HG02981 (cell line): ENCODE data around the gene TTC28.

Source experiments
- ATAC-seq: cut with Tn5 transposase; IDR thresholded peaks from one replicate; pipeline ENCODE4 v1.9.1; 2021; ENCODE audit warnings: mild to moderate bottlenecking, moderate library complexity; ENCODE audit not compliant: unreplicated experiment

The TTC28 gene

GRCh38 chr22:28412109-28412508, 267.5 kb downstream of the TTC28 start:
- no peak for ATAC-seq

GRCh38 chr22:28411125-28411524, 268.5 kb downstream of the TTC28 start:
- ATAC-seq, result no peak

DNA sequence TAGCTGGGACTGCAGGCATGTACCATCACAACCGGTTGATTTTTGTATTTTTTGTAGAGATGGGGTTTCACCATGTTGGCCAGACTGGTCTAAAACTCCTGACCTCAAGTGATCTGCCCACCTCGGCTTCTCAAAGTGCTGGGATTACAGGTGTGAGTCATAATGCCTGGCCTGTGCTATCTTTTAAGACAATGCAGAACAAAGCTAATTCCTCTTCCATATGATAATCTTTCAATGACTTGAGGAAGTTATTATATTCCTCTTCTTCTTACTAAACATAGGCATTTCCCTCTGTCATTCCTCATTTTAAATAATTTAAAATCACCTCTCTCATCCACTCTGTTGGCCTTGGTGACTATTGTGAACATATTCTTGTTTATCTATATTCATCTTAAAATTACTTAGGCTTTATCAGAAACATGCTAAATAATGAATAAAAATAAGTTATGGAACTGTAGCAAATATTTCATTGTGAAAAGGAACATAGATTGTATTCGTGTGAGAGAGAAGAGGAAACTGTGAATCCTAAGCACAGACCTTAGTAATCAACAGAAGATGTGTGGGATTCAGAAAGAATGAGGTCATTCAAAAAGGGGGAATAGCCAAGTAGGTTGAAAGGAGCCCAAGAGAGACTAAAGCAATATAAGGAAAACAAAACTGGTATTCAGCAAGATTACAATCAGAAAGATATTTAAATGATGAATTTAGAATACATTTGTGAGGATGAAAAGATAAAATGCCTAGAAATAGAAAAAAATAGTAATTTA, 269.4 kb downstream of the TTC28 start:
- no peak for ATAC-seq

GRCh38 chr22:28408709-28409108, 270.9 kb downstream of the TTC28 start:
- no peak for ATAC-seq

- no peak for ATAC-seq
Measured at GRCh38 chr22:28407645-28408044, 272.0 kb downstream of the TTC28 start.

- no peak for ATAC-seq
Measured at GRCh38 chr22:28406246-28406645, 273.4 kb downstream of the TTC28 start.

GRCh38 chr22:28405588-28405987, 274.1 kb downstream of the TTC28 start:
- no peak for ATAC-seq

GRCh38 chr22:28402539-28402938, 277.1 kb downstream of the TTC28 start:
- ATAC-seq, result no peak

DNA sequence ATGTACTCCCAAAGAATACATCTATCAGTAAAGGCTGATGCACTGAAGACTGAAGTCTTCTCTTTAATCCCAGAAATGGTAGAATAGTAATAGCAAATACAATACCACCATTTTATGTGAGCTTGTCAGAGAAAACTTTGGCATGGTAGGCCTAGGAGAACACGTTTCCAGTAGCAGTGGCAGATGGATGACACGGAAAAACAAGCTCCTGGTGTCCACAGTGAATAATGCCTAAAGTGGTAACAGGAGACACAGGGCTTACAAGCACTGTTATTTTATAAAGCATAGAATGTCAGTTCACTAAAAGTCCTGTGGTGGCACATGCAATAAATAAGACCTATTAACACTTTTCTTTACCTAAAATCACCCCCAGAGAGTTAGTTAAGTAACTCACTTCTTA, 277.6 kb downstream of the TTC28 start:
- no peak for ATAC-seq

GRCh38 chr22:28398981-28399380, 280.7 kb downstream of the TTC28 start:
- ATAC-seq, result no peak

DNA sequence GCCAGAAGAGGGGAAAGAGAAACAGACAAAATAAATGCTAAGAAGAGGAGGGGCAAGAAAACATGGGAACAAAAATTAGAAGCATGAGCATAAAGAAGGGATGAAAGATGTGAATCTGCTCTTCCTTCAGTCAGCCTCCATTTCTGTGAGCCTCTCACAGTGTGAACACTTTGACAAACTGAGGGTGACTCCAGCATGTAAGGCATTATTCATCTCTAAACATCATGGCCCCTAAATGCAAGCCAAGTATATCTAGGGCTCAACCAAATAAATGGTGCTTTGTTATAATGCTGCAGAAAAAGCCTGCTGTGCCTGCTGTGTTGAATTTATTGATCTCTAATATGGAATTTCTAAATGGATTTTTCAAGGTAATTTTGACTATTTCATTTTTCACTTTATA, 281.3 kb downstream of the TTC28 start:
- ATAC-seq, result no peak

- ATAC-seq, result no peak
Measured at GRCh38 chr22:28397306-28397705, 282.3 kb downstream of the TTC28 start.

DNA sequence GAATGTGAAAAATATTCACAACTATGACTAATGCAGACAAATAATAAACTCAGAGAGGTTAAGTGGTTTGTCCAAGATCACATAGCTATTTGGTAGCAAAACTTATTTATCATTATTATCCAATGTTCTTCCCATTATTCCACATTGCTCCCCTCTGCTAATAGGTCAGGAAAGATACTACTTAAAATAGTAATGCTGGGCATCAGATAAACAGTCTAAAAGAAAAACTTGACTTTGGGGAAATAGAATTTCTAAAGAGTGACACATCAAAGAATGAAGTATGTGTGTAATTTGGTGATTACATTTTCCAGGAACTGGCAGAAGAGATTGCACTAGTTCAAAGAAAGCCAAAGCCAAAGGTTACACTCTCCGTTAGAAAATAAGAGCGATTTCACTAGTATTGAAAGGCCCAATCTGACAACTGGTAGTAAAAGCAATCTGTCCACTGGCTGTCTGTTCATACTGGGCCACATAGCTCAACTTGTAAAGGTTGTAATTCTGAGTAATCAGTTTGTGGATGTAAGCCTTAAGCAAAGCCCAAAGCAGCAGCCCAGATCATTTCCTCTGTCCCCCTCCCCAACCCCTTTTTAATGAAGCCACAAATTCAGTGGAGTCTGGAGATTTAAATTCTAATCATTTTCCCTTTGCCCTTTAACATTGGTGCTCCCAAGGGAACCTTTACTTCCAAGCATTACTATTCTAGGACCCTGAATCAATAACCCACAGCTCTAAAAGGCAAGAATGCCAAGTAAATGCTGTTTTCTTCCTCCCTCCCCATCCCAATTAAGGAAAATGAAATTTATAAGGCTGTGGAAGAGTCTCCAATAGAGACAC, 283.5 kb downstream of the TTC28 start:
- no peak for ATAC-seq

DNA sequence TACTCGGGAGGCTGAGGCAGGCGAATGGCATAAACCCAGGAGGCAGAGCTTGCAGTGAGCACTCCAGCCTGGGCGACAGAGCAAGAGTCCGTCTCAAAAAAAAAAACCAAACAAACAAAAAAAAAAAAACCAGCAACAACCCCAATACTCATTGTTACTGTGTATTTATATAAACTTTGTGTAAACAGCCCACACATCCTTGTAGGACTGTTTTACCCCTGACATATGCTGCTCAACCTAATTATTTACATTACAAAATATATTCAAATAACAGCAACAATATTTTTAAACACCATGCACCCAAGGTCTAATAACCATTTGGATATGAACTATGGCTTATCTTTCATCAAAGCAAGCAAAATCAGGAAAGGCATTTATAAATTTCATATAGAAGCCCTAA, 284.1 kb downstream of the TTC28 start:
- ATAC-seq, result no peak

DNA sequence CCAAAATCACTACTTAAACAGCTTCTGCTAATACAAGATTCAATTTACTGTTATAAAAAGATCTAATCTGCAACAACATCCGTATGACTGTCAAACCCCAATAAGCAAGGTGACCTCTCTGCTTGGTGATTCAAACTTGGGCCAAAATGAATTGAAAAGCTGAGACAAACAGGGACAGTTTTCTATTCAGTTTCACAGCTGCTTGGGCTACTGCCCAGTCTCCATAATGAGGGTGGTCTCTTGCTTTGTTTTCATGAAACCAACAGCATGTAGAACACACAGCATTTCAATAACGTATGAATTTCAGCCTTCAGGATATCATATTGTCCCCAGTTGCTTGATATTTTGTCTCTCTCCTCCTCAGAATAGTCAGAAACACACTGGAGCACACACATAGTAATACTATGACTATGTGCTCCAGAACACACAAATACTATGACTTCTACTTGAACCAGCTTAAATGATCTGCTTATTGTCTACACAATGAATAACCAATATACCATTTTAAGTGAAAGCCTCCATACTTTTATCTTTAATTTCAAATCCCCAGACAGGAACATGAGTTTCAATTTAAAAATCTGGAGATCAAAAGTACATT, 285.0 kb downstream of the TTC28 start:
- ATAC-seq, result no peak

DNA sequence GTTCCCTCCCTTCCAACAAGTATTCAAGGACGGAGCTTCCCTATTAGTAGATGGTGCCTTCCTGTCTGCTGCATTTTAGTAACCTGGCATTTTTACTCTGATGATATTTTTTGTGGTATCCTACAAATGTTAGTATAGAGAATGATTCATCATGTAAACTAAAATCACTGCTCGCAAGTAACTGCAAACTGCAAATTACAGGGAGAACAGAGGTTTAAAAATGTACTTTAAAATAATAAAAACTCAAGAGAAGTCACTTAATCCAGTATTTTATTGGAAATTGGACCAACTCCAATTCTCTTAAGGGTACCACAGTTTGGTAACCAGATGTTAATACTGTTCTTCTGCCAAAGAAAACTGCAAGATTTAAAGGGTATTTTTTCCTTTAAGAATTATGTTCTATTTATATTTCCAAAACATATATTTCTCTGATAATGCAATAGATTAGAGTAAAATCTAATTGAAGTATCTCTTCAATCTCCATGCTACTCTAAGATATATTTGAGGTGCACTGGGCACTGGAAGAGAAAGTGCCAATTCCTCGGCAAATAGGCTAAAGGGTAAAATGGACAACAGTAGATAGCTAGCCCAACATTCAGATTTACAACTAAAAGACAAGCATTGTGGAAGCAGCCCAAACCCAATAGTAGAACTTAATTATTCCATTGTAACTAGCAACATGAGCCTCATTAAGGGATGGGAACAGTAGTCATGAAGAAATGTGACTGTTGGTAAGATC, 298.0 kb downstream of the TTC28 start:
- no peak for ATAC-seq

DNA sequence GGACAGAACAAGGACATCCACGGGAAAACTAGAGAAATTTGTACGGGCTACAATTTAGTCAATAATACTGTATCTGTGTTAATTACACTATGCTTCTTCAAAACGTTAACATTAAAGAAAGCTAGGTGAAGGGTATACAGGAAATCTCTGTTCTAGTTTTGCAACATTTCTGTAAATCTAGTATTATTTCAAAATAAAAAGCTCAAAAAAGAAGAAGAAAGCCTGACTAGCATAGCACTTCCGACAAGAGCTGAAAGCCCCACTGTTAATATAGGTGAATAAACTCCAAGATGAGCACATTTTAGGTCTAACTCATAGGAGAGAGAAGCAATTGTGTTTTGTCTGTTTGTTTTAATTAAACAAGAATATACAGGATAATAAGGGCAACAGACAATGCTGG, 299.7 kb downstream of the TTC28 start:
- no peak for ATAC-seq

DNA sequence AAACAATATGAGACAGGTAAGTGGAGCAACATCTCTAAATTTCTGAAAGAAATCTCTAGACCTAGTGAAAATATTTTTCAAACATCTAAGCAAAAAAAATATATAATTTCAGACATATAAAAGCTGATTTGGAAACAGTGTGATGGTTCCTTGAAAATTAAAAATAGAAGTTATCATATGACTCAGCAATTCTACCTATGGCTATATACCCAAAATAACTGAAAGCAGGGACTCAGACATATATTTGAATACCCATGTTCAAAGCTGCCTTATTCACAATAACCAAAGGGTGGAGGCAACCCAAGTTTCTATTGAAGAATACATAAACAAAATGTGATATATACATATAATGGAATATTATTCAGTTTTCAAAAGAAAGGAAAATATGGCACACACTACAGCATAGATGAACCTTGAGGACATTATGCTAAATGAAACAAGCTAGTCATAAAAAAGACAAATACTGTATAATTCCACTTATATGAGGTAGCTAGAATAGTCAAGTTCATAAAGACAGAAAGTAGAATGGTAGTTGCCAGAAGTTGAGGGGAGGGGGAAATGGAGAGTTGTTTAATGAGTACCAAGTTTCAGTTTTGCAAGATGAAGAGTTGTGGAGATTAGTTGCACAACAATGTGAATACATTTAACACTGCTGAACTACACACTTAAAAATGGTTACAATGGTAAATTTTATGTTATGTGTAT, 300.4 kb downstream of the TTC28 start:
- no peak for ATAC-seq

DNA sequence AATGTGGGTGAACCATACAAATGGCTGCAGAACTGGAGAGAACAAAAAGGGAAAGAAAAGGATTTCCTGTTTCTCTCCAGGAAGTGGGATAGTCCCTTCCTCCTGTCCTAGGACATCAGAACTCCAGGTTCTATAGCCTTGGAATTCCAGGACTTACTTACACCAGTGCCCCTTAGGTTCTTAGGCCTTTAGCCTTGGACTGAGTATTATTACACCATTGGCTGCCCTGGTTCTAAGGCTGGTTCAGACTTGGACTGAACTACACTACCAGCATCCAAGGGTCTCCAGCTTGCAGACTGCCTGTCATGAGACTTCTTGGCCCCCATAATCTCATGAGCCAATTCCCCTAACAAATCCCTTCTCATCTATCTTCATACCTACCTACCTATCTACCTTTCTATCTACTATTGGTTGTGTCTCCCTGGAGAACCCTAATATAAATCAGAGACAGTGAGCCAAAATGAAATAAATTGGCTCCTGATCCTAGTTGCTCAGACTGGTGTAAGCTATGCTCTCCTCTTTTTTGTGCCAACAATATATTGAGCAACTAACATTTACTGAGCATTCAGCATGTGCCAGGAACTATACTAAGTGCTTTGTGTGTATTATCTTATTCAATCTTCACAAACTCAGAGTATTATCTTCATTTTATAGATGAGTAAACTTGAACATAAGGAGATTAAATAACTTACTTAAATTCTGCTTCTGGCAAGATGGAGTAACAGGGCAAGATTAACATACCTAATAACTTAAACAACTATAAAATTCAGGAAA, 303.7 kb downstream of the TTC28 start:
- ATAC-seq, result no peak

DNA sequence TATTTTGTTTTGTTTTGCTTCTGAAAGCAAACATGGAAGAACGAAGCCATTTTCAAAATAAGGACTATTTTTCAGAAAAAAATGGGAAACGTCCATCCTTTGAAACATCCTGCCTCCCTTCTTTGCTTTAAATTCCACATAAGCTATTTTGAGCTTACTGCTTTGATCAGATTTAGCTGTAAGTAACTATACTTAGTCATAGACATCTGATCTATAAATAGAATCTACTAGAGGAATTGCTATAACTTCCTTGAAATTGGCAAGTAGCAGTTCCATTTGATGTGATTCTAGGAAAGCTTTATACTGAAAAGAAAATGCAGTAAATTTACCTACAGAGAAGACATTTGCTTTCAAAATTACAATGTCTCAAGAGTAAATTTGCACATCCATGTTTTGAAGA, 305.8 kb downstream of the TTC28 start:
- ATAC-seq, result no peak
